Gastroesophageal sphincter (tissue), 4 donors: ENCODE measurements around the gene CD300A. TPM values are rescaled to one million over a fixed set of nuclear protein-coding genes. Genes with fewer than 3 reads are reported as not detected.

Experiments
- ATAC-seq: fragments of 150-250 bp; one replicate; pipeline ENCODE4 v1.9.1; 2016; ENCODE audit warnings: mild to moderate bottlenecking, moderate library complexity
- H3K27ac ChIP-seq, 4 donors: fragments of 200-600 bp; sonication (generic) in 3 of 4; 1 replicate in 3 of 4; 2 replicates in 1 of 4; pipeline ENCODE4 v1.5.1; 2016 to 2019
- H3K27me3 ChIP-seq: fragments of 200-600 bp; sonication (generic); one replicate; pipeline ENCODE4 v1.5.1; 2019
- H3K36me3 ChIP-seq, 2 donors: fragments of 200-600 bp; sonication (generic); one replicate each; pipeline ENCODE4 v1.5.1; 2019; ENCODE audit warnings: control low read depth in 1 of 2
- H3K4me1 ChIP-seq, 3 donors: fragments of 200-600 bp; sonication (generic); 1 replicate in 2 of 3; 2 replicates in 1 of 3; pipeline ENCODE4 v1.5.1; 2016 to 2019; ENCODE audit warnings: control low read depth in 2 of 3
- H3K4me3 ChIP-seq, 2 donors: fragments of 200-600 bp; sonication (generic); one replicate each; pipeline ENCODE4 v1.5.1; 2019; ENCODE audit warnings: mild to moderate bottlenecking in 1 of 2, moderate library complexity in 1 of 2
- H3K9me3 ChIP-seq, 3 donors: fragments of 200-600 bp; sonication (generic); one replicate each; pipeline ENCODE4 v1.5.1; 2017 to 2019; ENCODE audit warnings: control low read depth in 2 of 3
- EP300 ChIP-seq: sonication (generic); formaldehyde crosslinking; IDR thresholded peaks from one replicate; pipeline ENCODE4 v1.6.1; 2017; ENCODE audit warnings: antibody characterized with exemption, mild to moderate bottlenecking
- POLR2A ChIP-seq, 2 donors: fragments of 450-650 bp; IDR thresholded peaks; one replicate each; pipeline ENCODE4 v1.6.1; 2017; ENCODE audit warnings: antibody characterized with exemption in 2 of 2, mild to moderate bottlenecking in 2 of 2, moderate library complexity in 1 of 2
- POLR2AphosphoS5 ChIP-seq: sonication (generic); formaldehyde crosslinking; IDR thresholded peaks from one replicate; pipeline ENCODE4 v1.6.1; 2017; ENCODE audit warnings: antibody characterized with exemption
- WGBS, 2 donors: methylation state at CpG; one replicate each; pipeline ENCODE4 v1.1.5; 2018; ENCODE audit warnings: low coverage in 1 of 2; 5-methylcytosine and 5-hydroxymethylcytosine counted together
- total RNA-seq, 4 donors: library from RNA; depleted of rRNA; stranded (reverse); fragments of >200 nt; gene quantifications; one replicate each; pipeline ENCODE4 v1.1.0, GENCODE V29; 2016
- TF ChIP-seq, protein P1 (sequence below), 4 experiments: fragments of 200-600 bp in 2 of 4; fragments of 450-650 bp in 2 of 4; sonication (generic) in 1 of 4; IDR thresholded peaks; one replicate each; pipeline ENCODE4 v1.5.1; 2017 to 2019; ENCODE audit warnings: antibody characterized with exemption in 4 of 4, mild to moderate bottlenecking in 2 of 4, moderate library complexity in 2 of 4

CD300A gene
- total RNA-seq, 4 donors from 2014 or later: 2.0 to 5.8 (median 3.1) TPM

DNA sequence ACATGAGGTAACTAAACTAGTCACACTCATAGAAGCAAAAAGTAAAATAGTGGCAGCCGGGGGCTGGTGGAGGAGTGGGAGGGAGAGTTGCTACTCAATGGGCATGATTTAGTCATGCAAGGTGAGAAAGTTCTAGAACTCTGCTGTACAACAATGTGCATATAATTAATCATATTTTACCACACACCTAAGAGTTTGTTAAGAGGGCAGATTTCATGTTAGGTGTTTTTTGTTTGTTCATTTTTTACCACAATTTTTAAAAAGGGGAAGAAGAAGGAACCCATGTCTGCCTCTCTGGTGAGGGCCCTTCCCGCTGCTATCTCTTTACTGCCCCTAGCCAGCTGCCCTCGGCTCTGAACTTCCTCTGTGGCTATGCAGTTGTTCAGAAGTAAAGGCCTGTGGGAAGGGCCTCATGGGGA is 53.6 kb downstream of the CD300A start:
- 85 to 88% methylated on average over 3 of the region's 3 CpGs for WGBS, 2 donors
- H3K36me3 ChIP-seq: no peaks in the 10 kb centered on the region
- no peak overlapping the region for H3K4me3 ChIP-seq
- H3K4me1 ChIP-seq: no peaks in the 10 kb centered on the region
- TF ChIP-seq POLR2A (IDR thresholded peaks at IDR 0.05) (no peak), EP300 (no peak), POLR2AphosphoS5 (no peak)
- TF ChIP-seq, protein P1, sequence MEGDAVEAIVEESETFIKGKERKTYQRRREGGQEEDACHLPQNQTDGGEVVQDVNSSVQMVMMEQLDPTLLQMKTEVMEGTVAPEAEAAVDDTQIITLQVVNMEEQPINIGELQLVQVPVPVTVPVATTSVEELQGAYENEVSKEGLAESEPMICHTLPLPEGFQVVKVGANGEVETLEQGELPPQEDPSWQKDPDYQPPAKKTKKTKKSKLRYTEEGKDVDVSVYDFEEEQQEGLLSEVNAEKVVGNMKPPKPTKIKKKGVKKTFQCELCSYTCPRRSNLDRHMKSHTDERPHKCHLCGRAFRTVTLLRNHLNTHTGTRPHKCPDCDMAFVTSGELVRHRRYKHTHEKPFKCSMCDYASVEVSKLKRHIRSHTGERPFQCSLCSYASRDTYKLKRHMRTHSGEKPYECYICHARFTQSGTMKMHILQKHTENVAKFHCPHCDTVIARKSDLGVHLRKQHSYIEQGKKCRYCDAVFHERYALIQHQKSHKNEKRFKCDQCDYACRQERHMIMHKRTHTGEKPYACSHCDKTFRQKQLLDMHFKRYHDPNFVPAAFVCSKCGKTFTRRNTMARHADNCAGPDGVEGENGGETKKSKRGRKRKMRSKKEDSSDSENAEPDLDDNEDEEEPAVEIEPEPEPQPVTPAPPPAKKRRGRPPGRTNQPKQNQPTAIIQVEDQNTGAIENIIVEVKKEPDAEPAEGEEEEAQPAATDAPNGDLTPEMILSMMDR (IDR thresholded peaks at IDR 0.05): no peak
- H3K27me3 ChIP-seq: peaks cover 31% of the 10 kb centered on the region
- H3K27ac ChIP-seq: no peak overlapping the region
- H3K9me3 ChIP-seq: peaks cover 0 to 14% (median 0%) of the 10 kb centered on the region in 3 donors
- peak; percentile 50 for ATAC-seq

DNA sequence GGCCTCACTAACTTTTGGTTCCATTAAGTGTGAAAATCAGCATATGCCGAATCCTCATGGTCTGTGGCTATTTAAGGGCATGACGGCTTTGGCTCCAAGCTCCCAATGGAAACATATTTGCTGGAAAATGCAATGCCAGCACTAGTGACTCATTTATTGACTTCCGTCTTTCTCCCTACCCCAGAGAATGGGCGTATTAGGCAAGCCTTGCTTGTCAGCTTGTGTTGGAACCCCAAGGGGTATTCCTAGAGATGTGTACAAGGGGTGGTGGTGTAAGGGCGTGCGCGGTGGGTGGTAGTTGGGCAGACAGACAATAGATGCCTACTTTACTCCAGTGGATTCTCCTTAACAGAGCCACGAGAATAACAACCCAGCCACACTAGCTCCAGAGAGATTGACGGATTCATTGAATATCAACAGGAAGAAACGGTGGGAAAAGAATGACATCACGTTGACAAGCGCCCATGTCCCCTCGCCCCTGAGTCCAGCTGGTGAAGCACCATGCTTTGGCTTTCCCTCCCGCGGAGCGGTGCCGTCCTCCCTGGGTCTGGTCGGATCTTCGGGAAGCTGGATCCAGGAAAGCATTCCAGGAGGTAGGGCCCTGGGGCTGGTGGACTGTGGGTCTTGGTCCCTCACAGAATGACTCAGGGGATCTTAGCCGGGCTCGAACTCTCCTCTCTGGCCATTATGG is 54.5 kb downstream of the CD300A start:
- ATAC-seq: peak; percentile 46
- H3K27ac ChIP-seq: peak overlapping the region in 3 of 4 donors; percentile 41 to 62 (median 55)
- peaks cover 0 to 14% (median 0%) of the 10 kb centered on the region in 3 donors for H3K9me3 ChIP-seq
- peak overlapping the region in 1 of 2 donors; percentile 2 for H3K4me3 ChIP-seq
- TF ChIP-seq POLR2AphosphoS5 (no peak), POLR2A (IDR thresholded peaks at IDR 0.05) (no peak), EP300 (no peak)
- TF ChIP-seq, protein P1 (IDR thresholded peaks at IDR 0.05): no peak
- peaks cover 34% of the 10 kb centered on the region for H3K27me3 ChIP-seq
- no peaks in the 10 kb centered on the region for H3K36me3 ChIP-seq
- no peaks in the 10 kb centered on the region for H3K4me1 ChIP-seq
- WGBS, 2 donors: 78 to 92% methylated on average over 4 to 7 of the region's 21 CpGs

DNA sequence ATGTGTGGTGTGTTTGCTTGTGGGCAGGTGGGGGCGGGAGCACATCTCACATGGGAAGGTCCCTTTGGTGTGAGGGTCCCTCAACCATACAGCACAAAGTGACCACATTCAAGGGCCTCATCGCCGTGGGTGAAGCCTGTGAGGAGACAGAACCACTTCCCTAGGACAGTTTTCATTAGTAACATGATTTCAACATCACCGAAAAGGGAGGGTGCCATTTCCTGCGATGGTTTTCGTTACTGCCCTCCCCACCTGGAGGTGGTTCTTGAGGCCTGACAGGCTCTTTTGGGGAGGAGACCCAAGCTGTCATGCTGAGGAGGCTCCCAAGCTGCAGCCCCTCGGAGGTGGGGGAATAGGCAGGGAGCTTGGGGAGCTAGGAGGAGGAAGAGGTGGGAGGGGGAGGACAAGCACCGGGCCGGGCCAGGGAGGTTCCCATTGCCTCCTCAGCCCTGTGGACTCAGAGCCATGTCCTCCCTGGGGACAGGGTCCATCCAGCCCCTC is 55.3 kb downstream of the CD300A start:
- no peak for ATAC-seq
- no peak for TF ChIP-seq EP300
- TF ChIP-seq, protein P1 (IDR thresholded peaks at IDR 0.05): no peak
- TF ChIP-seq POLR2AphosphoS5: no peak
- TF ChIP-seq POLR2A (IDR thresholded peaks at IDR 0.05): no peak

DNA sequence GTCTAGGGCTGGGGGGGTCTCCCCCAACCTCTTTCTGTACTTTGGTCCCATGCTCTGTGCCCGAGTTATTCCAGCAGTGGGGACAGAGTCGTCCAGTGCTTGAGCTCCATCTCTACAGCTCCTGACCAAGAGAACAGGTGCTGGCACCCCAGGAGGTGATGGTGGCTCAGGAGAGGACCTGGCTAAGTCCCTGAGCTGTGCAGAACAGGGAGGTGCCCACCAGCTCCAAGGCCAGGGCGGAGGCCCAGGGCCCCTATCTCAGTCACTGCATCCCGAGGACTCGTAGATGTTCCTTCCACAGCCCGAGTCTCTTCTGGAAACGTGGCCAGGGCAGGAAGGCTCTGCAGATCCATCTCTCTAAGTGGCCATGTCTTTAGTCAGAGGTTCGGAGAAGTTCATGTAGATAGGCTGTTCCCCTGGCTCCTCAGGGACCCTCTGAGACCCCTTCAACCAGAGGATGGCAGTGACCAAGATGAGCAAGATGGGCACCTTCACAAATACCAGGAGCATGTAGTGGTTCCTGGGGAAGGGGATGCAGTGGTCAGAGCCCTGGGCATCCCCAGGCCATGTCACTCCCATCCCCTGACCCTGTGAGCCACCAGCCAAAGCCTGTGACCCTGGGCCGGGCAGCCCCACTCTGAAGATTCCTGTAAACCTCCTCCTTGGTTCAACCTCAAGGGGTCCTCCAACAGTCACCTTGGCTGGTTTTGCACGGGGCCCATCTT is 56.1 kb downstream of the CD300A start:
- H3K27me3 ChIP-seq: peaks cover 26% of the 10 kb centered on the region
- 78 to 93% methylated on average over 3 to 4 of the region's 10 CpGs for WGBS, 2 donors
- TF ChIP-seq POLR2AphosphoS5: no peak
- no peak for TF ChIP-seq POLR2A (IDR thresholded peaks at IDR 0.05)
- TF ChIP-seq, protein P1 (IDR thresholded peaks at IDR 0.05): no peak
- TF ChIP-seq EP300: no peak
- no peak overlapping the region for H3K27ac ChIP-seq
- no peaks in the 10 kb centered on the region for H3K36me3 ChIP-seq
- ATAC-seq: no peak
- peaks cover 0 to 14% (median 0%) of the 10 kb centered on the region in 3 donors for H3K9me3 ChIP-seq
- no peak overlapping the region for H3K4me3 ChIP-seq
- H3K4me1 ChIP-seq: no peaks in the 10 kb centered on the region

More for the DNA sequence above, 55.3 kb downstream of the CD300A start:
- H3K36me3 ChIP-seq: no peaks in the 10 kb centered on the region
- H3K9me3 ChIP-seq: peaks cover 0 to 14% (median 0%) of the 10 kb centered on the region in 3 donors
- peak overlapping the region in 1 of 2 donors; percentile 2 for H3K4me3 ChIP-seq
- H3K4me1 ChIP-seq: no peaks in the 10 kb centered on the region
- WGBS, 2 donors: 100% methylated on average over 2 of the region's 9 CpGs; no CpG with 5 or more reads in 1 of the 2 donors
- H3K27me3 ChIP-seq: peaks cover 26% of the 10 kb centered on the region
- peak overlapping the region in 3 of 4 donors; percentile 41 to 62 (median 55) for H3K27ac ChIP-seq
